K562 (cell line): ENCODE data around the gene TULP4. TPM values are rescaled to one million over a fixed set of nuclear protein-coding genes. Genes with fewer than 3 reads are reported as not detected.

Source experiments
- ATAC-seq: fragments of 200-7000 bp; cut with Tn5 transposase; 3 replicates; pipeline ENCODE4 v1.9.1; 2020; ENCODE audit warnings: moderate library complexity
- BruUV-seq: library from RNA; stranded (reverse); fragments of 400-500 nt; replicated peaks from 2 replicates; lab custom pipeline; 2021; lab: Mats Ljungman, UMichigan
- CTCF ChIA-PET: fragments of 300-600 bp; formaldehyde crosslinking; extraction: SDS; loops from one replicate; lab custom pipeline; 2021; ENCODE audit warnings: low intra/inter-chr PET ratio; lab: Yijun Ruan, JAX
- POLR2A ChIA-PET: fragments of 300-600, 350-650 bp; sonication (Branson Sonifier 250); formaldehyde crosslinking; extraction: SDS; loops from one replicate; lab custom pipeline; 2021; ENCODE audit warnings: antibody characterized with exemption, inconsistent platforms; lab: Yijun Ruan, JAX
- DNase-seq, 4 experiments: peaks; one replicate each; pipeline versions ENCODE4 v3.0.0 to v3.0.0-alpha.2; 2011 to 2018; ENCODE audit warnings: low spot score in 3 of 4, mixed read lengths in 3 of 4; ENCODE audit errors: extremely low read depth in 1 of 4
- FAIRE-seq: peaks from 2 replicates; lab custom pipeline; 2011; peaks lifted over from hg19 to GRCh38; lab: Jason Lieb, UNC
- H2AFZ ChIP-seq: 2 replicates; pipeline ENCODE4 v1.6.0; 2011; ENCODE audit warnings: low read depth, low read length, control low read depth, inconsistent platforms
- H3K27ac ChIP-seq: fragments of 200-600 bp; 3 replicates; pipeline ENCODE4 v1.8.0; 2011; ENCODE audit warnings: low read depth, mild to moderate bottlenecking, control low read depth, inconsistent platforms, low read length, moderate library complexity, mixed read lengths; ENCODE audit errors: extremely low read depth
- H3K27me3 ChIP-seq, 2 experiments: fragments of 300-600 bp in 1 of 2; 2 replicates in 1 of 2; 3 replicates in 1 of 2; pipeline versions ENCODE4 v1.6.0 to v1.8.0; 2011; ENCODE audit warnings: inconsistent platforms in 2 of 2, low read length in 2 of 2, mild to moderate bottlenecking in 1 of 2, mixed read lengths in 1 of 2, moderate library complexity in 1 of 2; ENCODE audit not compliant: control insufficient read depth in 2 of 2, insufficient read depth in 2 of 2
- H3K36me3 ChIP-seq: fragments of 300-600 bp; 3 replicates; pipeline ENCODE4 v1.8.0; 2011; ENCODE audit warnings: mild to moderate bottlenecking, low read length, inconsistent platforms; ENCODE audit not compliant: control insufficient read depth, insufficient read depth
- H3K4me1 ChIP-seq, 2 experiments: fragments of 200-600 bp in 1 of 2; replicated peaks in 1 of 2; 2 replicates in 1 of 2; 3 replicates in 1 of 2; pipeline versions ENCODE4 v1.5.1 to v1.8.0; 2011; ENCODE audit warnings: inconsistent platforms in 2 of 2, low read length in 2 of 2, mild to moderate bottlenecking in 1 of 2, mixed read lengths in 1 of 2, moderate library complexity in 1 of 2; ENCODE audit not compliant: control insufficient read depth in 2 of 2, insufficient read depth in 2 of 2
- H3K4me2 ChIP-seq: 2 replicates; pipeline ENCODE4 v1.6.1; 2011; ENCODE audit warnings: low read length, control low read depth, inconsistent platforms, mixed read lengths; ENCODE audit not compliant: insufficient read depth
- H3K4me3 ChIP-seq: fragments of 200-600 bp; sonication (generic), shearing (Covaris generic); 2 replicates; pipeline ENCODE4 v1.5.1; 2016; ENCODE audit warnings: control low read depth, inconsistent platforms
- H3K79me2 ChIP-seq: fragments of 200-600 bp; 3 replicates; pipeline ENCODE4 v1.8.0; 2011; ENCODE audit warnings: low read length, inconsistent platforms; ENCODE audit not compliant: control insufficient read depth, insufficient read depth
- H3K9ac ChIP-seq, 2 experiments: 2 replicates each; pipeline versions ENCODE4 v1.6.0 to v1.6.1; 2011; ENCODE audit warnings: low read depth in 2 of 2, low read length in 2 of 2, control low read depth in 1 of 2, inconsistent platforms in 1 of 2, mild to moderate bottlenecking in 1 of 2, mixed read lengths in 1 of 2; ENCODE audit not compliant: insufficient read depth in 1 of 2
- H3K9me1 ChIP-seq: one replicate; pipeline ENCODE4 v1.6.0; 2011; ENCODE audit warnings: inconsistent platforms, mild to moderate bottlenecking, low read length, moderate library complexity; ENCODE audit not compliant: control insufficient read depth, insufficient read depth
- H3K9me3 ChIP-seq: replicated peaks from 2 replicates; pipeline ENCODE4 v1.5.1; 2011; ENCODE audit warnings: low read depth, low read length, inconsistent platforms; ENCODE audit not compliant: control insufficient read depth, insufficient read depth
- H4K20me1 ChIP-seq: replicated peaks from 2 replicates; pipeline ENCODE4 v1.6.1; 2011; ENCODE audit warnings: low read length, inconsistent platforms, mixed read lengths; ENCODE audit not compliant: control insufficient read depth, insufficient read depth
- ARHGAP35 ChIP-seq: fragments of 450-650 bp; IDR thresholded peaks from 2 replicates; pipeline ENCODE4 v1.6.1; 2018; ENCODE audit not compliant: partially characterized antibody
- BRD4 ChIP-seq: fragments of 200-600 bp; sonication (generic); IDR thresholded peaks from 2 replicates; pipeline ENCODE4 v1.6.1; 2017; ENCODE audit warnings: inconsistent platforms
- CXXC5 ChIP-seq: fragments of 250-450 bp; sonication (Bioruptor Pico); IDR thresholded peaks from 2 replicates; pipeline ENCODE4 v1.8.0; 2022; ENCODE audit warnings: inconsistent platforms, mild to moderate bottlenecking, moderate library complexity
- EP400 ChIP-seq: fragments of 450-650 bp; IDR thresholded peaks from 2 replicates; pipeline ENCODE4 v1.6.1; 2017; ENCODE audit warnings: antibody characterized with exemption, mild to moderate bottlenecking, moderate library complexity
- ETS2 ChIP-seq: IDR thresholded peaks from 2 replicates; pipeline ENCODE4 v1.6.1; 2016; ENCODE audit warnings: borderline replicate concordance, missing genetic modification characterization, mild to moderate bottlenecking, moderate library complexity, missing compliant biosample characterization; ENCODE audit not compliant: poor library complexity, severe bottlenecking
- EWSR1 ChIP-seq: fragments of 450-650 bp; IDR thresholded peaks from 2 replicates; pipeline ENCODE4 v1.6.1; 2018; ENCODE audit warnings: borderline replicate concordance, mild to moderate bottlenecking, low read depth, moderate library complexity; ENCODE audit not compliant: partially characterized antibody
- FOXK1 ChIP-seq: sonication (generic); formaldehyde crosslinking; IDR thresholded peaks from 2 replicates; pipeline ENCODE4 v1.8.0; 2022; ENCODE audit warnings: missing genetic modification reagents, mild to moderate bottlenecking, borderline replicate concordance
- HCFC1 ChIP-seq: IDR thresholded peaks from 2 replicates; pipeline ENCODE4 v1.6.1; 2012; ENCODE audit warnings: low read depth, low read length, improper control_type of control experiment
- MBD1 ChIP-seq: fragments of 250-450 bp; sonication (Bioruptor Pico); IDR thresholded peaks from 2 replicates; pipeline ENCODE4 v1.8.0; 2022; ENCODE audit warnings: inconsistent platforms
- SAP30 ChIP-seq: fragments of 200-600 bp; sonication (generic); IDR thresholded peaks from 2 replicates; pipeline ENCODE4 v1.6.1; 2012; ENCODE audit warnings: borderline replicate concordance, low read depth, mild to moderate bottlenecking, moderate library complexity, low read length, control low read depth, inconsistent platforms; ENCODE audit not compliant: insufficient read depth, poor library complexity, severe bottlenecking
- SMC3 ChIP-seq: conservative IDR thresholded peaks from 2 replicates; pipeline ENCODE4 v1.6.1; 2011; ENCODE audit warnings: low read depth, low read length, improper control_type of control experiment; ENCODE audit not compliant: insufficient read depth
- ZNF263 ChIP-seq: sonication (generic); formaldehyde crosslinking; IDR thresholded peaks from 2 replicates; pipeline ENCODE4 v1.8.0; 2022; ENCODE audit warnings: mild to moderate bottlenecking, missing genetic modification reagents, borderline replicate concordance
- ZNF449 ChIP-seq: fragments of 250-450 bp; sonication (Bioruptor Pico); IDR thresholded peaks from 2 replicates; pipeline ENCODE4 v1.8.0; 2022; ENCODE audit warnings: moderate library complexity, mild to moderate bottlenecking, inconsistent platforms
- ZNF511 ChIP-seq: sonication (generic); formaldehyde crosslinking; IDR thresholded peaks from 2 replicates; pipeline ENCODE4 v1.8.0; 2022; ENCODE audit warnings: mild to moderate bottlenecking, missing genetic modification reagents
- WGBS: fragments of 100-300 bp; shearing (Covaris generic); methylation state at CpG from one replicate; pipeline ENCODE4 v1.1.6; 2016; ENCODE audit warnings: low coverage, mixed read lengths; ENCODE audit not compliant: insufficient coverage; ENCODE audit errors: missing lambda C conversion rate; 5-methylcytosine and 5-hydroxymethylcytosine counted together
- in situ Hi-C: fragments of 300-500 bp; cut with MboI; formaldehyde crosslinking; loops from 4 replicates; pipeline ENCODE4 v1.15.0; 2018; ENCODE audit warnings: inconsistent platforms, mixed read lengths
- intact Hi-C: fragments of 100-400 bp; cut with micrococcal nuclease; formaldehyde crosslinking; loops from 2 replicates; pipeline ENCODE4 v1.14.2; 2022
- polyA plus RNA-seq, 8 experiments: library from polyadenylated mRNA; depleted of rRNA in 4 of 8; stranded (reverse) in 5 of 8; unstranded in 3 of 8; fragments of >200 nt; fragmentation: Nextera tagmentation in 2 of 8; fragmentation: Illumina TruSeq in 1 of 8; extraction: Ambion mirVana in 2 of 8; extraction: Trizol in 1 of 8; gene quantifications; 2 replicates each; pipeline versions ENCODE4 v1.2.1 to v1.2.3, GENCODE V29; 2011 to 2014; ENCODE audit warnings: inconsistent platforms in 1 of 8, missing spikeins in 1 of 8
- total RNA-seq, 7 experiments: library from RNA; depleted of rRNA in 6 of 7; stranded (reverse); fragments of >200 nt in 6 of 7; fragmentation: Illumina TruSeq in 2 of 7; extraction: Trizol in 2 of 7; gene quantifications; 2 replicates each; pipeline versions ENCODE4 v1.2.1 to v1.2.3, GENCODE V29; 2011 to 2021; ENCODE audit warnings: low replicate concordance in 1 of 7

The TULP4 gene
- total and polyA plus RNA-seq, 9 of the 15 experiments (the other 6 are each of a cell fraction or from before 2014, with no cell fraction given): 1.2 to 50.4 (median 11.0) TPM

- no peak for TF ChIP-seq ZNF449 (CRISPR knock-in tag)
- TF ChIP-seq EP400: no peak
- no peak for TF ChIP-seq ETS2 (tag)
- TF ChIP-seq, all 486 proteins: peak for 0
Observed at GRCh38 chr6:158264180-158264579, 48.1 kb upstream of the TULP4 start (continued).

GRCh38 chr6:158266131-158266530, 46.1 kb upstream of the TULP4 start:
- Histone ChIP-seq H2AFZ (no peak overlapping the region), H3K9me1 (no peaks in the 10 kb centered on the region), H3K79me2 (no peaks in the 10 kb centered on the region), H3K4me1 (no peaks in the 10 kb centered on the region; a peak in 1 of 5 replicates), H3K9ac (no peak overlapping the region), H3K4me3 (no peak overlapping the region), H3K27me3 (no peaks in the 10 kb centered on the region), H3K36me3 (no peaks in the 10 kb centered on the region), H4K20me1 (peaks cover 5% of the 10 kb centered on the region; the same call in 1 of the 2 replicates), H3K27ac (no peak overlapping the region), H3K4me2 (no peak overlapping the region), H3K9me3 (no peaks in the 10 kb centered on the region)
- no peak for DNase-seq
- in situ Hi-C loops (no loop called here), intact Hi-C loops (no loop called here)
- ChIA-PET CTCF (no interaction called here), POLR2A (interaction anchor here (1.4 to 1.5 kb wide), 2 partner anchors 12 to 16 kb away, joined by 3 to 7 read pairs; no protein-coding TSS in a partner anchor)
- ATAC-seq: no peak
- no TSS peak for BruUV-seq
- no peak for FAIRE-seq
- WGBS: 86% methylated on average over 9 of the region's 9 CpGs
- TF ChIP-seq BRD4 (no peak), SAP30 (no peak), ZNF511 (no peak), ZNF263 (no peak), SMC3 (no peak), ARHGAP35 (no peak), HCFC1 (no peak), FOXK1 (no peak), MBD1 (CRISPR knock-in tag) (no peak), EWSR1 (no peak), CXXC5 (CRISPR knock-in tag) (no peak)
